A673 (cell line): Measurements from ENCODE around the gene IL1R1.

ENCODE experiments used
- CTCF ChIP-seq: fragments of 300-800, 200-600 bp; sonication (generic); conservative IDR thresholded peaks from 2 replicates; pipeline ENCODE4 v1.5.1; 2017; ENCODE audit warnings: low read depth, mild to moderate bottlenecking, antibody characterized with exemption, low read length, moderate library complexity, mixed read lengths
- EZH2 ChIP-seq: fragments of 200-600 bp; sonication (generic); IDR thresholded peaks from 2 replicates; pipeline ENCODE4 v1.6.1; 2017; ENCODE audit warnings: borderline replicate concordance, low read depth, mild to moderate bottlenecking, mixed read lengths, antibody characterized with exemption, low read length; ENCODE audit not compliant: poor library complexity, severe bottlenecking

- TF ChIP-seq EZH2 = no peak
- no peak for TF ChIP-seq CTCF
Measured at GRCh38 chr2:102140377-102140776, 2.2 kb upstream of the IL1R1 start.
